Ishikawa (cell line): ENCODE measurements around the gene HS3ST2.

Experiments used
- CEBPB ChIP-seq: IDR thresholded peaks from 2 replicates; pipeline ENCODE4 v1.6.1; 2012
- CREB1 ChIP-seq: IDR thresholded peaks from 2 replicates; pipeline ENCODE4 v1.6.1; 2012; ENCODE audit warnings: low read depth
- EGR1 ChIP-seq: IDR thresholded peaks from 2 replicates; pipeline ENCODE4 v1.6.1; 2012
- EP300 ChIP-seq: IDR thresholded peaks from 2 replicates; pipeline ENCODE4 v1.6.1; 2012; ENCODE audit warnings: borderline replicate concordance
- FOXM1 ChIP-seq: IDR thresholded peaks from 2 replicates; pipeline ENCODE4 v1.6.1; 2012; ENCODE audit warnings: low read depth, borderline replicate concordance
- NFIC ChIP-seq: IDR thresholded peaks from 2 replicates; pipeline ENCODE4 v1.6.1; 2012
- RAD21 ChIP-seq: IDR thresholded peaks from 2 replicates; pipeline ENCODE4 v1.6.1; 2012; ENCODE audit warnings: low read depth
- TAF1 ChIP-seq: IDR thresholded peaks from 2 replicates; pipeline ENCODE4 v1.6.1; 2012; ENCODE audit warnings: low read depth, mild to moderate bottlenecking
- TCF12 ChIP-seq: IDR thresholded peaks from 2 replicates; pipeline ENCODE4 v1.6.1; 2012; ENCODE audit warnings: low read depth
- TEAD4 ChIP-seq: IDR thresholded peaks from 2 replicates; pipeline ENCODE4 v1.6.1; 2012
- USF1 ChIP-seq: IDR thresholded peaks from 2 replicates; pipeline ENCODE4 v1.6.1; 2012
- YY1 ChIP-seq: IDR thresholded peaks from 2 replicates; pipeline ENCODE4 v1.6.1; 2012; ENCODE audit warnings: low read depth
- ZBTB7A ChIP-seq: IDR thresholded peaks from 2 replicates; pipeline ENCODE4 v1.6.1; 2012; ENCODE audit warnings: low read depth
- TF ChIP-seq, protein P1 (sequence below): IDR thresholded peaks from 2 replicates; pipeline ENCODE4 v1.6.1; 2012
- TF ChIP-seq, protein P2 (sequence below): IDR thresholded peaks from 2 replicates; pipeline ENCODE4 v1.6.1; 2012; ENCODE audit warnings: low read depth, mild to moderate bottlenecking

Gene HS3ST2

GRCh38 chr16:22857296-22858025 is 43.5 kb downstream of the HS3ST2 start:
- no peak for TF ChIP-seq NFIC
- no peak for TF ChIP-seq ZBTB7A
- TF ChIP-seq TEAD4 = no peak

DNA sequence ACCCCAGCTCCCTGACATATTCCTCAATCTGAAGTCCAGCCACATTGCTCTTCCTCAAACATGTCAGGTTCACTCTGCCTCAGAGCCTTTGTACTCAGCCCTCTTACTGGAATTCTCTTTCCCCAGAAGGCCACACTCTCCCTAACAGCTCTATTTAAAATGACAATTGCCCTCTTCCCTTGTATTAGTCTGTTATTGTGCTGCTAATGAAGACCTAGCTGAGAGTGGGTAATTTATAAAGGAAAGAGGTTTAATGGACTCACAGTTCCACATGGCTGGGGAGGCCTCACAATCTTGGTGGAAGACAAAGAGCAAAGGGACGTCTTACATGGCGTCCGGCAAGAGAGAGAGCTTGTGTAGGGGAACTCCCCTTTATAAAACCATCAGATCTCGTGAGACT is 46.0 kb downstream of the HS3ST2 start:
- TF ChIP-seq CREB1 = no peak
- TF ChIP-seq YY1 = no peak
- TF ChIP-seq, protein P1, sequence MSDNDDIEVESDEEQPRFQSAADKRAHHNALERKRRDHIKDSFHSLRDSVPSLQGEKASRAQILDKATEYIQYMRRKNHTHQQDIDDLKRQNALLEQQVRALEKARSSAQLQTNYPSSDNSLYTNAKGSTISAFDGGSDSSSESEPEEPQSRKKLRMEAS = no peak
- no peak for TF ChIP-seq TCF12
- no peak for TF ChIP-seq TEAD4
- TF ChIP-seq TAF1 = no peak
- no peak for TF ChIP-seq EP300
- TF ChIP-seq EGR1 = no peak
- no peak for TF ChIP-seq CEBPB
- TF ChIP-seq NFIC = no peak
- no peak for TF ChIP-seq RAD21
- no peak for TF ChIP-seq ZBTB7A
- no peak for TF ChIP-seq USF1
- TF ChIP-seq, protein P2, sequence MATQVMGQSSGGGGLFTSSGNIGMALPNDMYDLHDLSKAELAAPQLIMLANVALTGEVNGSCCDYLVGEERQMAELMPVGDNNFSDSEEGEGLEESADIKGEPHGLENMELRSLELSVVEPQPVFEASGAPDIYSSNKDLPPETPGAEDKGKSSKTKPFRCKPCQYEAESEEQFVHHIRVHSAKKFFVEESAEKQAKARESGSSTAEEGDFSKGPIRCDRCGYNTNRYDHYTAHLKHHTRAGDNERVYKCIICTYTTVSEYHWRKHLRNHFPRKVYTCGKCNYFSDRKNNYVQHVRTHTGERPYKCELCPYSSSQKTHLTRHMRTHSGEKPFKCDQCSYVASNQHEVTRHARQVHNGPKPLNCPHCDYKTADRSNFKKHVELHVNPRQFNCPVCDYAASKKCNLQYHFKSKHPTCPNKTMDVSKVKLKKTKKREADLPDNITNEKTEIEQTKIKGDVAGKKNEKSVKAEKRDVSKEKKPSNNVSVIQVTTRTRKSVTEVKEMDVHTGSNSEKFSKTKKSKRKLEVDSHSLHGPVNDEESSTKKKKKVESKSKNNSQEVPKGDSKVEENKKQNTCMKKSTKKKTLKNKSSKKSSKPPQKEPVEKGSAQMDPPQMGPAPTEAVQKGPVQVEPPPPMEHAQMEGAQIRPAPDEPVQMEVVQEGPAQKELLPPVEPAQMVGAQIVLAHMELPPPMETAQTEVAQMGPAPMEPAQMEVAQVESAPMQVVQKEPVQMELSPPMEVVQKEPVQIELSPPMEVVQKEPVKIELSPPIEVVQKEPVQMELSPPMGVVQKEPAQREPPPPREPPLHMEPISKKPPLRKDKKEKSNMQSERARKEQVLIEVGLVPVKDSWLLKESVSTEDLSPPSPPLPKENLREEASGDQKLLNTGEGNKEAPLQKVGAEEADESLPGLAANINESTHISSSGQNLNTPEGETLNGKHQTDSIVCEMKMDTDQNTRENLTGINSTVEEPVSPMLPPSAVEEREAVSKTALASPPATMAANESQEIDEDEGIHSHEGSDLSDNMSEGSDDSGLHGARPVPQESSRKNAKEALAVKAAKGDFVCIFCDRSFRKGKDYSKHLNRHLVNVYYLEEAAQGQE = no peak
- TF ChIP-seq FOXM1 = no peak

DNA sequence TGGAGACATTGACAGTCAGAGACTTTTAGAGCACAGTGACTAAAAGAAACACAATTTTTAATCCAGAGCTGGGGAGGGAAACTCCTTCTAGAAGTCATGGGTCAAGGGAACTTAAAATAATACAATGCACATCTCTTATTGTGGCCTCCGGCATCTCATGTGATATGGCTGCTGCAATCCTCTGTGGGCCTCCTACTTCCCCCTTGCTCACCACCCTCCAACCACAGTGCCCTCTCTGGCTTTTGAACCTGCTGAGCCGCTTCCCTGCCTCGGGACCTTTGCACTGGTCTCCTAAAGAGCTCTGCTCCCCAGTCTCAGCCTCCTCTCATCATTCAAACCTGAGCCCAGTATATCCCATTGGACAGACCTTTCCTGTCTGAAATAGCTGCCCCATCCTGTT is 47.6 kb downstream of the HS3ST2 start:
- no peak for TF ChIP-seq ZBTB7A
- no peak for TF ChIP-seq CREB1
- no peak for TF ChIP-seq RAD21
- TF ChIP-seq TCF12 = no peak
- no peak for TF ChIP-seq NFIC
- TF ChIP-seq YY1 = no peak
- no peak for TF ChIP-seq CEBPB
- TF ChIP-seq FOXM1 = no peak
- TF ChIP-seq, protein P1 = no peak
- TF ChIP-seq TAF1 = no peak
- TF ChIP-seq TEAD4 = no peak
- TF ChIP-seq USF1 = no peak
- no peak for TF ChIP-seq EGR1
- TF ChIP-seq EP300 = no peak
- TF ChIP-seq, protein P2 = no peak

- TF ChIP-seq EP300 = no peak
- TF ChIP-seq FOXM1 = no peak
- no peak for TF ChIP-seq YY1
- TF ChIP-seq TCF12 = no peak
- TF ChIP-seq NFIC = no peak
- TF ChIP-seq, protein P1 = no peak
- TF ChIP-seq CREB1 = no peak
- no peak for TF ChIP-seq TAF1
- no peak for TF ChIP-seq EGR1
- no peak for TF ChIP-seq CEBPB
- TF ChIP-seq USF1 = no peak
- TF ChIP-seq, protein P2 = no peak
- no peak for TF ChIP-seq ZBTB7A
- TF ChIP-seq RAD21 = no peak
- no peak for TF ChIP-seq TEAD4
Observed at GRCh38 chr16:22862046-22862445, 48.1 kb downstream of the HS3ST2 start.
